HG03095 (cell line): Measurements from ENCODE around the gene ZNF722.
"Not testable (repeated sequence)": the region's sequence is repeated elsewhere in the genome, so short reads cannot be mapped to it uniquely, and the experiment has no call there.

Experiments used
- ATAC-seq: cut with Tn5 transposase; IDR thresholded peaks from one replicate; pipeline ENCODE4 v1.9.1; 2021; ENCODE audit warnings: moderate library complexity; ENCODE audit not compliant: unreplicated experiment

ZNF722 gene

GRCh38 chr7:63998549-63998948 lies at the start of gene ZNF722:
TSS of gene ZNF722 (plus strand) at chr7:63998849. CDS start at chr7:63998962, 113 bp downstream.
- ATAC-seq = no peak

- ATAC-seq = no peak
Observed at GRCh38 chr7:63953181-63953580, 45.5 kb upstream of the ZNF722 start.

GRCh38 chr7:63968629-63969028 lies 30.0 kb upstream of the ZNF722 start:
- ATAC-seq = no peak

- ATAC-seq = not testable (repeated sequence)
Observed at GRCh38 chr7:64015496-64015895, 16.8 kb downstream of the ZNF722 start.

- ATAC-seq = no peak
Observed at GRCh38 chr7:64035388-64035787, 36.7 kb downstream of the ZNF722 start.

- no peak for ATAC-seq
Observed at GRCh38 chr7:64037095-64037494, 38.4 kb downstream of the ZNF722 start.

GRCh38 chr7:64045301-64046040 lies 46.8 kb downstream of the ZNF722 start, which contains the start of gene ZNF727:
TSS of gene ZNF727 (plus strand) at chr7:64045434. CDS start at chr7:64045622, 188 bp downstream.
- no peak for ATAC-seq

GRCh38 chr7:64046041-64046389 lies 47.4 kb downstream of the ZNF722 start:
- no peak for ATAC-seq
